AG09309 (cell line): ENCODE measurements around the gene CHST4.
"Not testable (repeated sequence)": the region's sequence is repeated elsewhere in the genome, so short reads cannot be mapped to it uniquely, and the experiment has no call there.

ENCODE experiments used
- DNase-seq: peaks from one replicate; pipeline ENCODE4 v3.0.0-alpha.2; 2010; ENCODE audit warnings: low read depth
- H3K4me3 ChIP-seq: 2 replicates; pipeline ENCODE4 v1.5.1; 2011; ENCODE audit warnings: mild to moderate bottlenecking, low read depth, low read length, moderate library complexity; ENCODE audit not compliant: control insufficient read depth
- CTCF ChIP-seq: IDR thresholded peaks from 2 replicates; pipeline ENCODE4 v1.5.1; 2011; ENCODE audit warnings: mild to moderate bottlenecking, low read depth, low read length, inconsistent platforms; ENCODE audit not compliant: insufficient read depth, control insufficient read depth; ENCODE audit errors: missing control alignments

The CHST4 gene

GRCh38 chr16:71557299-71557698 lies 31.1 kb downstream of the CHST4 start:
- TF ChIP-seq CTCF = no peak
- no peak overlapping the region for H3K4me3 ChIP-seq
- DNase-seq = no peak

GRCh38 chr16:71557954-71558582 lies 31.8 kb downstream of the CHST4 start:
- TF ChIP-seq CTCF = no peak
- H3K4me3 ChIP-seq = no peak overlapping the region
- no peak for DNase-seq

- no peak for TF ChIP-seq CTCF
- no peak overlapping the region for H3K4me3 ChIP-seq
- DNase-seq = no peak
These were observed 33.6 kb downstream of the CHST4 start for GRCh38 chr16:71559855-71560254.

- DNase-seq, H3K4me3 ChIP-seq: not testable (repeated sequence)
These were observed 35.7 kb downstream of the CHST4 start for GRCh38 chr16:71561886-71562285.

GRCh38 chr16:71562552-71562951 lies 36.3 kb downstream of the CHST4 start:
- no peak for TF ChIP-seq CTCF
- no peak for DNase-seq
- H3K4me3 ChIP-seq = no peak overlapping the region

GRCh38 chr16:71564335-71564967 lies 38.2 kb downstream of the CHST4 start:
- no peak for TF ChIP-seq CTCF
- peak overlapping the region; percentile 67 for H3K4me3 ChIP-seq
- no peak for DNase-seq

GRCh38 chr16:71565812-71566700 lies 39.8 kb downstream of the CHST4 start:
- no peak for DNase-seq
- no peak overlapping the region for H3K4me3 ChIP-seq
- no peak for TF ChIP-seq CTCF
